H9 (cell line): ENCODE results near the gene OSBPL2. TPM values are rescaled to one million over a fixed set of nuclear protein-coding genes. Genes with fewer than 3 reads are reported as not detected.

ENCODE experiments used
- DNase-seq: peaks from one replicate; pipeline ENCODE4 v3.0.0-alpha.2; 2017
- H2AFZ ChIP-seq: one replicate; pipeline ENCODE4 v1.6.1; 2013; ENCODE audit warnings: mild to moderate bottlenecking, low read length, control low read depth, moderate library complexity
- H2AK5ac ChIP-seq: 2 replicates; pipeline ENCODE4 v1.6.1; 2013; ENCODE audit warnings: low read length, control low read depth, mixed read lengths; ENCODE audit not compliant: insufficient read length
- H2BK120ac ChIP-seq: one replicate; pipeline ENCODE4 v1.6.1; 2013; ENCODE audit warnings: low read depth, mild to moderate bottlenecking, low read length, control low read depth, inconsistent platforms; ENCODE audit not compliant: poor library complexity, severe bottlenecking
- H2BK12ac ChIP-seq: 2 replicates; pipeline ENCODE4 v1.6.1; 2013; ENCODE audit warnings: low read length, control low read depth, mixed read lengths, low read depth; ENCODE audit not compliant: insufficient read length
- H2BK15ac ChIP-seq: 2 replicates; pipeline ENCODE4 v1.6.1; 2013; ENCODE audit warnings: low read depth, low read length, control low read depth
- H2BK20ac ChIP-seq: one replicate; pipeline ENCODE4 v1.6.1; 2013; ENCODE audit warnings: low read depth, mild to moderate bottlenecking, low read length, control low read depth, inconsistent platforms; ENCODE audit not compliant: poor library complexity, severe bottlenecking
- H2BK5ac ChIP-seq: 2 replicates; pipeline ENCODE4 v1.6.1; 2013; ENCODE audit warnings: low read length, control low read depth, mixed read lengths; ENCODE audit not compliant: insufficient read length
- H3K14ac ChIP-seq: 2 replicates; pipeline ENCODE4 v1.6.1; 2013; ENCODE audit warnings: low read length, control low read depth; ENCODE audit not compliant: insufficient read depth
- H3K18ac ChIP-seq: 2 replicates; pipeline ENCODE4 v1.6.1; 2013; ENCODE audit warnings: low read depth, mild to moderate bottlenecking, mixed read lengths, low read length, control low read depth; ENCODE audit not compliant: insufficient read length
- H3K23ac ChIP-seq: 2 replicates; pipeline ENCODE4 v1.6.1; 2013; ENCODE audit warnings: low read length, control low read depth, mixed read lengths, low read depth; ENCODE audit not compliant: insufficient read length
- H3K23me2 ChIP-seq: 2 replicates; pipeline ENCODE4 v1.6.1; 2013; ENCODE audit warnings: low read depth, mild to moderate bottlenecking, mixed read lengths, low read length, control low read depth; ENCODE audit not compliant: insufficient read length, poor library complexity, severe bottlenecking
- H3K27ac ChIP-seq: 2 replicates; pipeline ENCODE4 v1.5.1; 2013; ENCODE audit warnings: low read length, control low read depth, mixed read lengths, low read depth; ENCODE audit not compliant: insufficient read length
- H3K27me3 ChIP-seq: 2 replicates; pipeline ENCODE4 v1.6.1; 2013; ENCODE audit warnings: low read length, control low read depth, inconsistent platforms; ENCODE audit not compliant: insufficient read depth
- H3K4ac ChIP-seq: 2 replicates; pipeline ENCODE4 v1.6.1; 2013; ENCODE audit warnings: low read depth, mild to moderate bottlenecking, control low read depth, inconsistent platforms, low read length, moderate library complexity
- H3K4me1 ChIP-seq: 2 replicates; pipeline ENCODE4 v1.6.1; 2013; ENCODE audit warnings: low read length, control low read depth, inconsistent platforms; ENCODE audit not compliant: insufficient read depth
- H3K4me2 ChIP-seq: 2 replicates; pipeline ENCODE4 v1.6.1; 2013; ENCODE audit warnings: low read length, control low read depth, mixed read lengths; ENCODE audit not compliant: insufficient read length, insufficient read depth
- H3K56ac ChIP-seq: 2 replicates; pipeline ENCODE4 v1.6.1; 2013; ENCODE audit warnings: low read depth, mild to moderate bottlenecking, mixed read lengths, low read length, control low read depth; ENCODE audit not compliant: insufficient read length
- H3K79me1 ChIP-seq: 2 replicates; pipeline ENCODE4 v1.6.1; 2013; ENCODE audit warnings: low read depth, mild to moderate bottlenecking, moderate library complexity, low read length, control low read depth, inconsistent platforms; ENCODE audit not compliant: insufficient read depth, poor library complexity, severe bottlenecking
- H3K79me2 ChIP-seq: 2 replicates; pipeline ENCODE4 v1.6.1; 2013; ENCODE audit warnings: low read length, control low read depth, inconsistent platforms; ENCODE audit not compliant: insufficient read depth
- H3K9ac ChIP-seq: 2 replicates; pipeline ENCODE4 v1.6.1; 2013; ENCODE audit warnings: low read length, control low read depth, mixed read lengths; ENCODE audit not compliant: insufficient read length; ENCODE audit errors: extremely low read depth
- H3K9me3 ChIP-seq: one replicate; pipeline ENCODE4 v1.6.1; 2013; ENCODE audit warnings: low read depth, low read length, inconsistent platforms; ENCODE audit not compliant: control insufficient read depth
- H3T11ph ChIP-seq: one replicate; pipeline ENCODE4 v1.6.1; 2013; ENCODE audit warnings: mild to moderate bottlenecking, low read length, control low read depth, inconsistent platforms
- H4K20me1 ChIP-seq: one replicate; pipeline ENCODE4 v1.6.1; 2013; ENCODE audit not compliant: control insufficient read depth, insufficient read length, insufficient read depth
- H4K5ac ChIP-seq: 2 replicates; pipeline ENCODE4 v1.6.1; 2013; ENCODE audit warnings: low read depth, mild to moderate bottlenecking, mixed read lengths, low read length, control low read depth; ENCODE audit not compliant: insufficient read length
- H4K8ac ChIP-seq: replicated peaks from 2 replicates; pipeline ENCODE4 v1.6.1; 2013; ENCODE audit warnings: low read length, control low read depth, mixed read lengths, low read depth; ENCODE audit not compliant: insufficient read length
- H4K91ac ChIP-seq: 2 replicates; pipeline ENCODE4 v1.6.1; 2013; ENCODE audit warnings: low read depth, mild to moderate bottlenecking, moderate library complexity, mixed read lengths, low read length, control low read depth; ENCODE audit not compliant: insufficient read length
- H3K27ac Mint-ChIP-seq, 3 experiments: 2 replicates in 2 of 3; 3 replicates in 1 of 3; pipeline ENCODE4 v1.8.0; 2020 to 2021; ENCODE audit warnings: mixed read lengths in 3 of 3, mild to moderate bottlenecking in 1 of 3, moderate library complexity in 1 of 3
- H3K27me3 Mint-ChIP-seq: 2 replicates; pipeline ENCODE4 v1.8.0; 2021; ENCODE audit warnings: low read depth, mild to moderate bottlenecking, moderate library complexity, mixed read lengths
- H3K36me3 Mint-ChIP-seq, 3 experiments: 2 replicates in 2 of 3; 3 replicates in 1 of 3; pipeline ENCODE4 v1.8.0; 2020 to 2021; ENCODE audit warnings: low read depth in 3 of 3, mixed read lengths in 3 of 3; ENCODE audit not compliant: insufficient read depth in 1 of 3
- H3K4me1 Mint-ChIP-seq, 2 experiments: 2 replicates each; pipeline ENCODE4 v1.8.0; 2020; ENCODE audit warnings: mixed read lengths in 2 of 2
- H3K4me3 Mint-ChIP-seq, 2 experiments: 2 replicates in 1 of 2; 3 replicates in 1 of 2; pipeline ENCODE4 v1.8.0; 2020 to 2021; ENCODE audit warnings: mild to moderate bottlenecking in 2 of 2, mixed read lengths in 2 of 2, moderate library complexity in 1 of 2
- H3K9me3 Mint-ChIP-seq, 2 experiments: 2 replicates in 1 of 2; 3 replicates in 1 of 2; pipeline ENCODE4 v1.8.0; 2020; ENCODE audit warnings: mild to moderate bottlenecking in 2 of 2, mixed read lengths in 2 of 2, moderate library complexity in 1 of 2
- WGBS: extraction: QIAGEN DNeasy Blood & Tissue Kit; methylation state at CpG from one replicate; pipeline ENCODE4 v1.1.7; 2013; ENCODE audit warnings: missing lambda C conversion rate, low lambda C conversion rate, mixed read lengths; ENCODE audit not compliant: insufficient read length; ENCODE audit errors: extremely low coverage; 5-methylcytosine and 5-hydroxymethylcytosine counted together
- total RNA-seq: library from RNA; stranded (reverse); gene quantifications from 2 replicates; pipeline ENCODE4 v1.2.1, GENCODE V29; 2021
- TF ChIP-seq, protein P1 (sequence below): fragments of 200-600 bp; sonication (generic); conservative IDR thresholded peaks from 3 replicates; pipeline ENCODE4 v1.8.0; 2021; ENCODE audit warnings: antibody characterized with exemption, mild to moderate bottlenecking

Gene OSBPL2
- total RNA-seq, 1 experiment from 2014 or later: 47.3 TPM

DNA sequence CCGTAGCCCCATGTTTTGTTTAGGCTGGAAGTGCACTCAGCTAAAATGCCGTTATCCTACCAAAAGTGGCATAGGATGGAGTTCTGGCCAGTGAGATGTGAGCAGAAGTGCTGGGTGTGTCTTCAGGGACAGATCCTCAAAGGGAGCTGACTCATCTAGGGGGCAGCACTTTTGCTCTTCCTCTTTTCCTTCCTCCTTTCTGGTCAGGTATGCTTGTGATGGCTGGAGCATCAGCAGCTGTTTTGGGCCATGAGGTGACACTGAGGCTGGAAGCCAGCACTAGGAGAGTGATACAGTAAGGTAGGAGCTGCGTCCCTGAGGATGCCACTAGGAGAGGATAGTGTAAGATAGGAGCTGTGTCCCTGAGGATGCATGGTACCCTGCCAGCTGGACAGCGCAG lies 4.6 kb upstream of the OSBPL2 start:
- Histone ChIP-seq H3K18ac (no peak overlapping the region), H3K23me2 (no peaks in the 10 kb centered on the region), H4K5ac (no peak overlapping the region), H4K8ac (no peak overlapping the region), H3K14ac (no peak overlapping the region), H3K9ac (no peak overlapping the region), H2BK15ac (no peak overlapping the region), H3K4me2 (no peak overlapping the region), H2AFZ (no peak overlapping the region), H3K56ac (no peak overlapping the region), H2BK20ac (no peak overlapping the region), H2BK12ac (no peak overlapping the region), H3K23ac (no peak overlapping the region), H3K4me1 (no peaks in the 10 kb centered on the region), H3K27ac (no peak overlapping the region), H2AK5ac (no peak overlapping the region), H4K91ac (no peak overlapping the region), H3K79me1 (no peaks in the 10 kb centered on the region), H3K79me2 (no peaks in the 10 kb centered on the region), H3T11ph (no peak overlapping the region), H3K9me3 (no peaks in the 10 kb centered on the region), H2BK5ac (no peak overlapping the region), H3K4ac (no peak overlapping the region), H3K27me3 (no peaks in the 10 kb centered on the region), H4K20me1 (no peaks in the 10 kb centered on the region), H2BK120ac (no peak overlapping the region)
- Mint-ChIP-seq H3K4me3 (no peak overlapping the region), H3K4me1 (peaks cover 7 to 17% of the 10 kb centered on the region in 2 experiments), H3K27me3 (peaks cover 12% of the 10 kb centered on the region), H3K27ac (no peak overlapping the region), H3K36me3 (no peaks in the 10 kb centered on the region), H3K9me3 (peaks cover 0 to 3% of the 10 kb centered on the region in 2 experiments; a peak in 2 of 5 replicates)
- TF ChIP-seq, protein P1, sequence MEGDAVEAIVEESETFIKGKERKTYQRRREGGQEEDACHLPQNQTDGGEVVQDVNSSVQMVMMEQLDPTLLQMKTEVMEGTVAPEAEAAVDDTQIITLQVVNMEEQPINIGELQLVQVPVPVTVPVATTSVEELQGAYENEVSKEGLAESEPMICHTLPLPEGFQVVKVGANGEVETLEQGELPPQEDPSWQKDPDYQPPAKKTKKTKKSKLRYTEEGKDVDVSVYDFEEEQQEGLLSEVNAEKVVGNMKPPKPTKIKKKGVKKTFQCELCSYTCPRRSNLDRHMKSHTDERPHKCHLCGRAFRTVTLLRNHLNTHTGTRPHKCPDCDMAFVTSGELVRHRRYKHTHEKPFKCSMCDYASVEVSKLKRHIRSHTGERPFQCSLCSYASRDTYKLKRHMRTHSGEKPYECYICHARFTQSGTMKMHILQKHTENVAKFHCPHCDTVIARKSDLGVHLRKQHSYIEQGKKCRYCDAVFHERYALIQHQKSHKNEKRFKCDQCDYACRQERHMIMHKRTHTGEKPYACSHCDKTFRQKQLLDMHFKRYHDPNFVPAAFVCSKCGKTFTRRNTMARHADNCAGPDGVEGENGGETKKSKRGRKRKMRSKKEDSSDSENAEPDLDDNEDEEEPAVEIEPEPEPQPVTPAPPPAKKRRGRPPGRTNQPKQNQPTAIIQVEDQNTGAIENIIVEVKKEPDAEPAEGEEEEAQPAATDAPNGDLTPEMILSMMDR: no peak
- WGBS: no CpG with 5 or more reads among the region's 4 CpGs
- no peak for DNase-seq
